Caco-2 (cell line): ENCODE measurements around the gene MEIOB. TPM values are rescaled to one million over a fixed set of nuclear protein-coding genes. Genes with fewer than 3 reads are reported as not detected.

Experiments
- BruUV-seq: library from RNA; stranded (reverse); fragments of 400-500 nt; replicated peaks from 2 replicates; lab custom pipeline; 2021; lab: Mats Ljungman, UMichigan
- CTCF ChIA-PET: fragments of 300-600 bp; sonication (Branson Sonifier 250); formaldehyde crosslinking; loops from one replicate; lab custom pipeline; 2022; ENCODE audit warnings: antibody characterized with exemption; lab: Charles Lee
- POLR2A ChIA-PET: fragments of 300-600 bp; sonication (Branson Sonifier 250); formaldehyde crosslinking; loops from one replicate; lab custom pipeline; 2022; ENCODE audit warnings: antibody characterized with exemption; lab: Charles Lee
- DNase-seq, 2 experiments: peaks; one replicate each; pipeline versions ENCODE4 v3.0.0 to v3.0.0-alpha.2; 2020 to 2022
- H3K27me3 ChIP-seq: replicated peaks from 2 replicates; pipeline ENCODE4 v1.6.0; 2011; ENCODE audit warnings: low read length; ENCODE audit not compliant: control insufficient read depth, insufficient read depth
- H3K36me3 ChIP-seq: 2 replicates; pipeline ENCODE4 v1.5.1; 2011; ENCODE audit warnings: low read length; ENCODE audit not compliant: control insufficient read depth, insufficient read depth
- H3K4me1 ChIP-seq: fragments of 250-450 bp; sonication (Bioruptor Pico); 2 replicates; pipeline ENCODE4 v1.5.1; 2020; ENCODE audit warnings: mild to moderate bottlenecking
- H3K4me3 ChIP-seq: 2 replicates; pipeline ENCODE4 v1.5.1; 2011; ENCODE audit warnings: low read depth, mild to moderate bottlenecking, control low read depth, low read length
- H3K9me3 ChIP-seq: fragments of 250-450 bp; sonication (Bioruptor Pico); 2 replicates; pipeline ENCODE4 v1.5.1; 2020; ENCODE audit warnings: mild to moderate bottlenecking, moderate library complexity
- H3K27ac Mint-ChIP-seq: one replicate; pipeline ENCODE4 v1.8.0; 2022; ENCODE audit warnings: mixed read lengths; ENCODE audit not compliant: unreplicated experiment
- H3K27me3 Mint-ChIP-seq: one replicate; pipeline ENCODE4 v1.8.0; 2022; ENCODE audit warnings: mixed read lengths; ENCODE audit not compliant: insufficient read depth, unreplicated experiment
- H3K36me3 Mint-ChIP-seq: one replicate; pipeline ENCODE4 v1.8.0; 2022; ENCODE audit warnings: mild to moderate bottlenecking, mixed read lengths; ENCODE audit not compliant: insufficient read depth, unreplicated experiment
- H3K4me1 Mint-ChIP-seq: one replicate; pipeline ENCODE4 v1.8.0; 2022; ENCODE audit warnings: low read depth, mixed read lengths; ENCODE audit not compliant: unreplicated experiment
- H3K4me3 Mint-ChIP-seq: one replicate; pipeline ENCODE4 v1.8.0; 2022; ENCODE audit warnings: mild to moderate bottlenecking, moderate library complexity, mixed read lengths; ENCODE audit not compliant: unreplicated experiment
- H3K9me3 Mint-ChIP-seq: one replicate; pipeline ENCODE4 v1.8.0; 2022; ENCODE audit warnings: mixed read lengths; ENCODE audit not compliant: unreplicated experiment
- intact Hi-C: fragments of 100-400 bp; cut with micrococcal nuclease; formaldehyde crosslinking; loops from one replicate; pipeline ENCODE4 v1.10.0; 2022; ENCODE audit not compliant: unreplicated experiment
- total RNA-seq: library from RNA; stranded (reverse); gene quantifications from 2 replicates; pipeline ENCODE4 v1.2.3, GENCODE V29; 2022
- TF ChIP-seq, protein P1 (sequence below), 2 experiments: fragments of 200-600 bp in 1 of 2; IDR thresholded peaks; 1 replicate in 1 of 2; 2 replicates in 1 of 2; pipeline versions ENCODE4 v1.5.1 to v1.8.0; 2011 to 2022; ENCODE audit warnings: antibody characterized with exemption in 1 of 2, control low read depth in 1 of 2, inconsistent platforms in 1 of 2, low read depth in 1 of 2, low read length in 1 of 2, mild to moderate bottlenecking in 1 of 2, moderate library complexity in 1 of 2; ENCODE audit not compliant: insufficient read depth in 1 of 2, severe bottlenecking in 1 of 2, unreplicated experiment in 1 of 2

The MEIOB gene
- total RNA-seq, 1 experiment from 2014 or later, result not detected

DNA sequence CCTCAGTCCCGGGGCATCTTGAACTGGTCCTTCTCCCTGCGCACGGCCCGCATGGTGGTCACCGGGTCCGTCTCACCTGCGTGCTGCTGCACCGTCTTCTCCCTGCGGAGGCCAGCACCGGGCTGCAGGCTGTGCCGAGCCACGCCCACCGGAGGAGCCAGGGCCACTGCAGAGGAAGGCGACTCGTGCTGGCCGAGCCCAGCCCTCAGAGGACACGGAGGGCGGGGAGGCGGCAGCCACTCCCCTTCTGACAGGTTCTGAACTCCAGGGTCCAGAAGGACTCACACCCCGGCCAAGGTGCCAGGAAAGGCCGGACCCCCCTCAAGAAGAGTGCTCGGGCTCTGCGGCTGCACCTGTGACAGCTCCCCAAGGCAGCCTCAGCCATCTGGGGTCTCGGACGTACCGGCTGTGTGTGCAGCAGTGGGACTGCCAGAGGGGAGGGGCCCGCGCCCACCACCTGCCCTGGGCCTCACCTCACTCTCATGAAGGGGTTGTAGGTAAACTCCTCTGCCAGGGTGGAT lies 62.6 kb downstream of the MEIOB start:
- no peak overlapping the region for H3K4me3 ChIP-seq
- TF ChIP-seq, protein P1, sequence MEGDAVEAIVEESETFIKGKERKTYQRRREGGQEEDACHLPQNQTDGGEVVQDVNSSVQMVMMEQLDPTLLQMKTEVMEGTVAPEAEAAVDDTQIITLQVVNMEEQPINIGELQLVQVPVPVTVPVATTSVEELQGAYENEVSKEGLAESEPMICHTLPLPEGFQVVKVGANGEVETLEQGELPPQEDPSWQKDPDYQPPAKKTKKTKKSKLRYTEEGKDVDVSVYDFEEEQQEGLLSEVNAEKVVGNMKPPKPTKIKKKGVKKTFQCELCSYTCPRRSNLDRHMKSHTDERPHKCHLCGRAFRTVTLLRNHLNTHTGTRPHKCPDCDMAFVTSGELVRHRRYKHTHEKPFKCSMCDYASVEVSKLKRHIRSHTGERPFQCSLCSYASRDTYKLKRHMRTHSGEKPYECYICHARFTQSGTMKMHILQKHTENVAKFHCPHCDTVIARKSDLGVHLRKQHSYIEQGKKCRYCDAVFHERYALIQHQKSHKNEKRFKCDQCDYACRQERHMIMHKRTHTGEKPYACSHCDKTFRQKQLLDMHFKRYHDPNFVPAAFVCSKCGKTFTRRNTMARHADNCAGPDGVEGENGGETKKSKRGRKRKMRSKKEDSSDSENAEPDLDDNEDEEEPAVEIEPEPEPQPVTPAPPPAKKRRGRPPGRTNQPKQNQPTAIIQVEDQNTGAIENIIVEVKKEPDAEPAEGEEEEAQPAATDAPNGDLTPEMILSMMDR (IDR thresholded peaks at IDR 0.05; ENCODE audit: insufficient read depth in 1 of 2, low read depth in 1 of 2, low read length in 1 of 2, severe bottlenecking in 1 of 2, unreplicated experiment in 1 of 2), result no peak
- H3K27ac Mint-ChIP-seq, result no peak overlapping the region
- H3K27me3 Mint-ChIP-seq, result no peaks in the 10 kb centered on the region
- no peaks in the 10 kb centered on the region for H3K36me3 ChIP-seq
- H3K4me3 Mint-ChIP-seq, result no peak overlapping the region
- BruUV-seq, result no TSS peak
- CTCF ChIA-PET, result no interaction called here
- intact Hi-C loops, result no loop called here
- peaks cover 6% of the 10 kb centered on the region for H3K36me3 Mint-ChIP-seq
- no peaks in the 10 kb centered on the region for H3K9me3 ChIP-seq
- DNase-seq, result no peak
- H3K27me3 ChIP-seq, result no peaks in the 10 kb centered on the region
- H3K4me1 Mint-ChIP-seq, result no peaks in the 10 kb centered on the region
- H3K4me1 ChIP-seq, result no peaks in the 10 kb centered on the region
- POLR2A ChIA-PET, result no interaction called here
- no peaks in the 10 kb centered on the region for H3K9me3 Mint-ChIP-seq

DNA sequence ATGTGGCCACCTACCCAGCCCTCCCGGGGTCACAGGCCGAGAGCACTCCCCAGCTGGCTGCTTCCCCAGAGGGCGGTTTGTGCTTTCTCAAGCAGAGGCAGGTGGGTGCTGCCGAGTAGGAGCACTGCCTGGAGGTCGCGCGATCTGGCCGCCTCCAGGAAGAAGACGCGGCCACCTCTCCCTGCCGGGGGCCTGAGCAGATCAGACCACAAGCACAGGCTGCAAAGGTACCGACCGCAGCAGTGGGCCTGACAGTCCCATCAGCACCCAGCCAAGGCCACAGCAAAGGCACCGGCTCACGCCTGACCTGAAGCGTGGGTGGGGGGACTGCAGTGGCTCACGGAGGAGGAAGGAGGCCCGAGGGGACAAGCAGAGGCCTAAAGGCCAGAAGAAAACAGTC lies 63.3 kb downstream of the MEIOB start:
- POLR2A ChIA-PET, result no interaction called here
- Mint-ChIP-seq H3K4me1 (no peaks in the 10 kb centered on the region), H3K9me3 (no peaks in the 10 kb centered on the region), H3K36me3 (peaks cover 11% of the 10 kb centered on the region), H3K27me3 (no peaks in the 10 kb centered on the region), H3K27ac (no peak overlapping the region), H3K4me3 (no peak overlapping the region)
- no TSS peak for BruUV-seq
- Histone ChIP-seq H3K9me3 (no peaks in the 10 kb centered on the region), H3K36me3 (no peaks in the 10 kb centered on the region), H3K4me3 (no peak overlapping the region), H3K27me3 (no peaks in the 10 kb centered on the region), H3K4me1 (no peaks in the 10 kb centered on the region)
- DNase-seq, result no peak
- intact Hi-C loops, result no loop called here
- TF ChIP-seq, protein P1 (IDR thresholded peaks at IDR 0.05; ENCODE audit: insufficient read depth in 1 of 2, low read depth in 1 of 2, low read length in 1 of 2, severe bottlenecking in 1 of 2, unreplicated experiment in 1 of 2), result no peak
- CTCF ChIA-PET, result no interaction called here

DNA sequence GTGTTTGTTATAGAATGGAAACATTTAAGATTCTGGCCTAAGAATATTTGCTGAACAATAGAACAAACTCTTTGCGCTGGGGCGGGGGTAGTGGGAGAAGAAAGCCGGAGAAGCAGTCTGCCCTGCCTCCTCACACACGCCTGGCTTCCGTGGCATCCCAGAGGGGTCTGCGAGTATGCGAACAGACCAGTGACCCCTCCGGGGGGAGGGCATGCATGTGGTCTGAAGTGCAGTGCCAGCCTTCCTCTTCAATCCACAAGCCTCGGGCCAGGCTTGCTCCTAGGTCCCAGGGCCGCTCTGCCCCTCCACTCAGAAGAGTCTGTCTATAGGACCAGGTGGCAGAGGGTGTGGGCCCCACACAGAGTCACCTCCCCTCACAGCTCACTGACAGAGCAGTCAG lies 64.3 kb downstream of the MEIOB start:
- BruUV-seq, result no TSS peak
- Mint-ChIP-seq H3K4me3 (no peak overlapping the region), H3K27ac (no peak overlapping the region), H3K36me3 (peaks cover 5% of the 10 kb centered on the region), H3K4me1 (no peaks in the 10 kb centered on the region), H3K9me3 (no peaks in the 10 kb centered on the region), H3K27me3 (no peaks in the 10 kb centered on the region)
- ChIA-PET POLR2A (no interaction called here), CTCF (no interaction called here)
- TF ChIP-seq, protein P1 (IDR thresholded peaks at IDR 0.05; ENCODE audit: insufficient read depth in 1 of 2, low read depth in 1 of 2, low read length in 1 of 2, severe bottlenecking in 1 of 2, unreplicated experiment in 1 of 2), result no peak
- H3K36me3 ChIP-seq, result no peaks in the 10 kb centered on the region
- intact Hi-C loops, result no loop called here
- no peaks in the 10 kb centered on the region for H3K27me3 ChIP-seq
- no peak for DNase-seq
- H3K4me1 ChIP-seq, result no peaks in the 10 kb centered on the region
- H3K9me3 ChIP-seq, result no peaks in the 10 kb centered on the region
- no peak overlapping the region for H3K4me3 ChIP-seq
